GM12878 (cell line): ENCODE results near the gene HOGA1. TPM values are rescaled to one million over a fixed set of nuclear protein-coding genes. Genes with fewer than 3 reads are reported as not detected.

Experiments used
- ATAC-seq: fragments of 200-7000 bp; cut with Tn5 transposase; 3 replicates; pipeline ENCODE4 v1.9.1; 2020; ENCODE audit warnings: mild to moderate bottlenecking, moderate library complexity
- BruUV-seq: library from RNA; stranded (reverse); fragments of 400-500 nt; replicated peaks from 2 replicates; lab custom pipeline; 2021; lab: Mats Ljungman, UMichigan
- CTCF ChIA-PET: fragments of 300-600 bp; sonication (Branson Sonifier 250); formaldehyde crosslinking; extraction: SDS; loops from one replicate; lab custom pipeline; 2021; ENCODE audit warnings: inconsistent platforms; lab: Yijun Ruan, JAX
- POLR2A ChIA-PET: fragments of 350-600 bp; formaldehyde crosslinking; extraction: SDS; loops from one replicate; lab custom pipeline; 2021; ENCODE audit warnings: inconsistent platforms; lab: Charles Lee
- RAD21 ChIA-PET: fragments of 300-600 bp; sonication (Branson Sonifier 250); formaldehyde crosslinking; loops from one replicate; lab custom pipeline; 2023; ENCODE audit warnings: antibody characterized with exemption; ENCODE audit not compliant: unreplicated experiment; lab: Charles Lee
- SMC1A ChIA-PET: fragments of 300-600 bp; sonication (Branson Sonifier 250); formaldehyde crosslinking; loops from one replicate; lab custom pipeline; 2023; ENCODE audit not compliant: unreplicated experiment, uncharacterized antibody; lab: Charles Lee
- DNase-seq: peaks from one replicate; pipeline ENCODE4 v3.0.0-alpha.2; 2011; ENCODE audit warnings: low read depth, low spot score
- FAIRE-seq: peaks from 3 replicates; lab custom pipeline; 2011; peaks lifted over from hg19 to GRCh38; lab: Jason Lieb, UNC
- H2AFZ ChIP-seq: 2 replicates; pipeline ENCODE4 v1.6.0; 2011; ENCODE audit warnings: low read depth, low read length, control low read depth; ENCODE audit not compliant: control insufficient read depth
- H3K27ac ChIP-seq: 2 replicates; pipeline ENCODE4 v1.5.1; 2011; ENCODE audit warnings: control low read depth; ENCODE audit not compliant: control insufficient read depth, insufficient read depth
- H3K27me3 ChIP-seq, 2 experiments: replicated peaks in 1 of 2; 2 replicates each; pipeline versions ENCODE4 v1.6.0 to v1.6.1; 2011; ENCODE audit warnings: low read length in 1 of 2; ENCODE audit not compliant: control insufficient read depth in 2 of 2, insufficient read depth in 2 of 2
- H3K36me3 ChIP-seq, 2 experiments: 2 replicates each; pipeline ENCODE4 v1.5.1; 2011; ENCODE audit warnings: low read length in 1 of 2; ENCODE audit not compliant: control insufficient read depth in 2 of 2, insufficient read depth in 2 of 2
- H3K4me1 ChIP-seq: 2 replicates; pipeline ENCODE4 v1.6.1; 2011; ENCODE audit warnings: mild to moderate bottlenecking, low read length, moderate library complexity, mixed read lengths; ENCODE audit not compliant: control insufficient read depth, insufficient read depth
- H3K4me2 ChIP-seq: 2 replicates; pipeline ENCODE4 v1.6.0; 2011; ENCODE audit warnings: control low read depth; ENCODE audit not compliant: control insufficient read depth, insufficient read depth
- H3K4me3 ChIP-seq: fragments of 200-600 bp; sonication (generic); 2 replicates; pipeline ENCODE4 v1.5.1; 2016
- H3K79me2 ChIP-seq: 2 replicates; pipeline ENCODE4 v1.6.0; 2011; ENCODE audit warnings: low read length; ENCODE audit not compliant: control insufficient read depth, insufficient read depth
- H3K9ac ChIP-seq: 2 replicates; pipeline ENCODE4 v1.8.0; 2011; ENCODE audit warnings: low read length, control low read depth, mixed read lengths; ENCODE audit not compliant: control insufficient read depth, insufficient read depth
- H3K9me3 ChIP-seq: replicated peaks from 3 replicates; pipeline ENCODE4 v1.5.1; 2011; ENCODE audit warnings: mild to moderate bottlenecking, low read length; ENCODE audit not compliant: control insufficient read depth, insufficient read depth
- H4K20me1 ChIP-seq: 2 replicates; pipeline ENCODE4 v1.6.0; 2011; ENCODE audit not compliant: control insufficient read depth, insufficient read depth
- EGR1 ChIP-seq, 2 experiments: IDR thresholded peaks; 1 replicate in 1 of 2; 2 replicates in 1 of 2; pipeline ENCODE4 v1.6.1; 2011 to 2012; ENCODE audit warnings: low read depth in 2 of 2, low read length in 2 of 2, borderline replicate concordance in 1 of 2, mild to moderate bottlenecking in 1 of 2, moderate library complexity in 1 of 2
- EZH2 ChIP-seq: IDR thresholded peaks from 2 replicates; pipeline ENCODE4 v1.6.1; 2012; ENCODE audit warnings: low read depth, mild to moderate bottlenecking, control low read depth, inconsistent platforms, low read length, borderline replicate concordance; ENCODE audit not compliant: control insufficient read depth
- IRF3 ChIP-seq: fragments of 450-650 bp; IDR thresholded peaks from 2 replicates; pipeline ENCODE4 v1.6.1; 2014; ENCODE audit warnings: mild to moderate bottlenecking
- IRF4 ChIP-seq: IDR thresholded peaks from 2 replicates; pipeline ENCODE4 v1.6.1; 2011; ENCODE audit warnings: low read depth, low read length
- JUND ChIP-seq: IDR thresholded peaks from 2 replicates; pipeline ENCODE4 v1.6.1; 2012; ENCODE audit warnings: low read depth, mild to moderate bottlenecking, low read length, improper control_type of control experiment, moderate library complexity
- PAX5 ChIP-seq: IDR thresholded peaks from 2 replicates; pipeline ENCODE4 v1.6.1; 2011; ENCODE audit warnings: low read depth, low read length, borderline replicate concordance
- RELA ChIP-seq: fragments of 450-650 bp; IDR thresholded peaks from 2 replicates; pipeline ENCODE4 v1.8.0; 2014; ENCODE audit warnings: borderline replicate concordance; ENCODE audit not compliant: partially characterized antibody
- SMAD1 ChIP-seq: fragments of 450-650 bp; IDR thresholded peaks from 2 replicates; pipeline ENCODE4 v1.6.1; 2018; ENCODE audit warnings: mild to moderate bottlenecking, low read depth; ENCODE audit not compliant: partially characterized antibody
- TCF12 ChIP-seq: IDR thresholded peaks from 2 replicates; pipeline ENCODE4 v1.6.1; 2011; ENCODE audit warnings: low read depth, mild to moderate bottlenecking, low read length
- ZNF274 ChIP-seq: IDR thresholded peaks from one replicate; pipeline ENCODE4 v1.8.0; 2011; ENCODE audit not compliant: insufficient read length, insufficient read depth
- WGBS: methylation state at CpG from one replicate; pipeline ENCODE4 v1.1.6; 2016; ENCODE audit warnings: low lambda C conversion rate; ENCODE audit not compliant: insufficient replicate concordance, insufficient coverage; ENCODE audit errors: missing lambda C conversion rate; 5-methylcytosine and 5-hydroxymethylcytosine counted together
- in situ Hi-C: fragments of 300-500 bp; cut with MboI; formaldehyde crosslinking; loops from 9 replicates; pipeline ENCODE4 v1.14.3; 2018; ENCODE audit warnings: mixed read lengths
- intact Hi-C: fragments of 100-400 bp; cut with micrococcal nuclease; formaldehyde crosslinking; loops from one replicate; pipeline ENCODE4 v1.14.2; 2022; ENCODE audit not compliant: unreplicated experiment
- polyA plus RNA-seq, 11 experiments: library from polyadenylated mRNA; depleted of rRNA in 4 of 11; unstranded in 6 of 11; stranded (reverse) in 5 of 11; fragments of >200 nt; fragmentation: Nextera tagmentation in 4 of 11; fragmentation: Illumina TruSeq in 1 of 11; extraction: Ambion mirVana in 4 of 11; extraction: Trizol in 1 of 11; gene quantifications; 1 replicate in 1 of 11; 2 replicates in 10 of 11; pipeline versions ENCODE4 v1.2.1 to v1.2.3, GENCODE V29; 2011 to 2016; ENCODE audit warnings: inconsistent platforms in 2 of 11, missing spikeins in 2 of 11, low read depth in 1 of 11
- total RNA-seq, 4 experiments: library from RNA; depleted of rRNA in 3 of 4; stranded (reverse); fragments of >200 nt in 3 of 4; fragmentation: Illumina TruSeq in 1 of 4; extraction: Trizol in 1 of 4; gene quantifications; 2 replicates each; pipeline versions ENCODE4 v1.2.1 to v1.2.3, GENCODE V29; 2013 to 2021
- TF ChIP-seq, protein P1 (sequence below): IDR thresholded peaks from 2 replicates; pipeline ENCODE4 v1.6.1; 2012; ENCODE audit warnings: low read depth, low read length, improper control_type of control experiment
- TF ChIP-seq, protein P2 (sequence below): fragments of 450-650 bp; IDR thresholded peaks from 2 replicates; pipeline ENCODE4 v1.6.1; 2017; ENCODE audit warnings: antibody characterized with exemption, mild to moderate bottlenecking, moderate library complexity
- TF ChIP-seq, protein P3 (sequence below): IDR thresholded peaks from 2 replicates; pipeline ENCODE4 v1.6.1; 2012; ENCODE audit warnings: low read length, inconsistent platforms
- TF ChIP-seq, protein P4 (sequence below): fragments of 450-650 bp; IDR thresholded peaks from 2 replicates; pipeline ENCODE4 v1.6.1; 2016; ENCODE audit warnings: mild to moderate bottlenecking

Gene HOGA1
- total and polyA plus RNA-seq, 10 of the 15 experiments (the other 5 are each of a cell fraction or from before 2014, with no cell fraction given), result 0.01 to 0.19 (median 0.06) TPM; not detected in 6

- ChIA-PET RAD21 (interaction anchor here (0.7 kb wide), 1 partner anchor 27 kb away, joined by 4 read pairs; no protein-coding TSS in a partner anchor), POLR2A (no interaction called here), SMC1A (interaction anchor here (1.0 kb wide), 1 partner anchor 9 kb away, joined by 4 read pairs; no protein-coding TSS in a partner anchor), CTCF (interaction anchor here (1.2 kb wide), 1 partner anchor 32 kb away, joined by 4 read pairs; no protein-coding TSS in a partner anchor)
- no peaks in the 10 kb centered on the region for H3K4me1 ChIP-seq
- H3K4me3 ChIP-seq, result no peak overlapping the region
- H3K27ac ChIP-seq, result no peak overlapping the region
- no TSS peak for BruUV-seq
- H3K27me3 ChIP-seq, result no peaks in the 10 kb centered on the region; a peak in 1 of 4 replicates
- intact Hi-C loops, result no loop called here
- no peaks in the 10 kb centered on the region for H3K9me3 ChIP-seq
- no peaks in the 10 kb centered on the region for H3K79me2 ChIP-seq
- ATAC-seq, result no peak
- no peak overlapping the region for H3K9ac ChIP-seq
- H2AFZ ChIP-seq, result no peak overlapping the region
- in situ Hi-C loops, result no loop called here
- WGBS, result 50% methylated on average over 9 of the region's 9 CpGs
- no peak for DNase-seq
- H3K4me2 ChIP-seq, result no peak overlapping the region
- no peak for FAIRE-seq
- H4K20me1 ChIP-seq, result no peaks in the 10 kb centered on the region
- no peaks in the 10 kb centered on the region for H3K36me3 ChIP-seq
- TF ChIP-seq, protein P1, sequence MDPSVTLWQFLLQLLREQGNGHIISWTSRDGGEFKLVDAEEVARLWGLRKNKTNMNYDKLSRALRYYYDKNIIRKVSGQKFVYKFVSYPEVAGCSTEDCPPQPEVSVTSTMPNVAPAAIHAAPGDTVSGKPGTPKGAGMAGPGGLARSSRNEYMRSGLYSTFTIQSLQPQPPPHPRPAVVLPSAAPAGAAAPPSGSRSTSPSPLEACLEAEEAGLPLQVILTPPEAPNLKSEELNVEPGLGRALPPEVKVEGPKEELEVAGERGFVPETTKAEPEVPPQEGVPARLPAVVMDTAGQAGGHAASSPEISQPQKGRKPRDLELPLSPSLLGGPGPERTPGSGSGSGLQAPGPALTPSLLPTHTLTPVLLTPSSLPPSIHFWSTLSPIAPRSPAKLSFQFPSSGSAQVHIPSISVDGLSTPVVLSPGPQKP, result no peak
- no peak for TF ChIP-seq EZH2
- TF ChIP-seq, protein P2, sequence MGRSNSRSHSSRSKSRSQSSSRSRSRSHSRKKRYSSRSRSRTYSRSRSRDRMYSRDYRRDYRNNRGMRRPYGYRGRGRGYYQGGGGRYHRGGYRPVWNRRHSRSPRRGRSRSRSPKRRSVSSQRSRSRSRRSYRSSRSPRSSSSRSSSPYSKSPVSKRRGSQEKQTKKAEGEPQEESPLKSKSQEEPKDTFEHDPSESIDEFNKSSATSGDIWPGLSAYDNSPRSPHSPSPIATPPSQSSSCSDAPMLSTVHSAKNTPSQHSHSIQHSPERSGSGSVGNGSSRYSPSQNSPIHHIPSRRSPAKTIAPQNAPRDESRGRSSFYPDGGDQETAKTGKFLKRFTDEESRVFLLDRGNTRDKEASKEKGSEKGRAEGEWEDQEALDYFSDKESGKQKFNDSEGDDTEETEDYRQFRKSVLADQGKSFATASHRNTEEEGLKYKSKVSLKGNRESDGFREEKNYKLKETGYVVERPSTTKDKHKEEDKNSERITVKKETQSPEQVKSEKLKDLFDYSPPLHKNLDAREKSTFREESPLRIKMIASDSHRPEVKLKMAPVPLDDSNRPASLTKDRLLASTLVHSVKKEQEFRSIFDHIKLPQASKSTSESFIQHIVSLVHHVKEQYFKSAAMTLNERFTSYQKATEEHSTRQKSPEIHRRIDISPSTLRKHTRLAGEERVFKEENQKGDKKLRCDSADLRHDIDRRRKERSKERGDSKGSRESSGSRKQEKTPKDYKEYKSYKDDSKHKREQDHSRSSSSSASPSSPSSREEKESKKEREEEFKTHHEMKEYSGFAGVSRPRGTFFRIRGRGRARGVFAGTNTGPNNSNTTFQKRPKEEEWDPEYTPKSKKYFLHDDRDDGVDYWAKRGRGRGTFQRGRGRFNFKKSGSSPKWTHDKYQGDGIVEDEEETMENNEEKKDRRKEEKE, result no peak
- no peak for TF ChIP-seq IRF3
- TF ChIP-seq EGR1 (IDR thresholded peaks at IDR 0.05; ENCODE audit: borderline replicate concordance in 1 of 2, low read depth in 2 of 2, low read length in 2 of 2), result no peak
- no peak for TF ChIP-seq PAX5
- no peak for TF ChIP-seq RELA
- TF ChIP-seq IRF4, result no peak
- TF ChIP-seq, protein P3, sequence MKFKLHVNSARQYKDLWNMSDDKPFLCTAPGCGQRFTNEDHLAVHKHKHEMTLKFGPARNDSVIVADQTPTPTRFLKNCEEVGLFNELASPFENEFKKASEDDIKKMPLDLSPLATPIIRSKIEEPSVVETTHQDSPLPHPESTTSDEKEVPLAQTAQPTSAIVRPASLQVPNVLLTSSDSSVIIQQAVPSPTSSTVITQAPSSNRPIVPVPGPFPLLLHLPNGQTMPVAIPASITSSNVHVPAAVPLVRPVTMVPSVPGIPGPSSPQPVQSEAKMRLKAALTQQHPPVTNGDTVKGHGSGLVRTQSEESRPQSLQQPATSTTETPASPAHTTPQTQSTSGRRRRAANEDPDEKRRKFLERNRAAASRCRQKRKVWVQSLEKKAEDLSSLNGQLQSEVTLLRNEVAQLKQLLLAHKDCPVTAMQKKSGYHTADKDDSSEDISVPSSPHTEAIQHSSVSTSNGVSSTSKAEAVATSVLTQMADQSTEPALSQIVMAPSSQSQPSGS, result no peak
- TF ChIP-seq JUND, result no peak
- TF ChIP-seq ZNF274, result no peak
- TF ChIP-seq, protein P4, sequence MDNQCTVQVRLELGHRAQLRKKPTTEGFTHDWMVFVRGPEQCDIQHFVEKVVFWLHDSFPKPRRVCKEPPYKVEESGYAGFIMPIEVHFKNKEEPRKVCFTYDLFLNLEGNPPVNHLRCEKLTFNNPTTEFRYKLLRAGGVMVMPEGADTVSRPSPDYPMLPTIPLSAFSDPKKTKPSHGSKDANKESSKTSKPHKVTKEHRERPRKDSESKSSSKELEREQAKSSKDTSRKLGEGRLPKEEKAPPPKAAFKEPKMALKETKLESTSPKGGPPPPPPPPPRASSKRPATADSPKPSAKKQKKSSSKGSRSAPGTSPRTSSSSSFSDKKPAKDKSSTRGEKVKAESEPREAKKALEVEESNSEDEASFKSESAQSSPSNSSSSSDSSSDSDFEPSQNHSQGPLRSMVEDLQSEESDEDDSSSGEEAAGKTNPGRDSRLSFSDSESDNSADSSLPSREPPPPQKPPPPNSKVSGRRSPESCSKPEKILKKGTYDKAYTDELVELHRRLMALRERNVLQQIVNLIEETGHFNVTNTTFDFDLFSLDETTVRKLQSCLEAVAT, result no peak
- TF ChIP-seq SMAD1, result no peak
- TF ChIP-seq TCF12, result no peak
Measured at GRCh38 chr10:97580421-97581367, 3.5 kb upstream of the HOGA1 start.
